RKO (cell line): Measurements from ENCODE around the gene MAN2B1.
A peak's percentile ranks its signal among the peaks of the same experiment; 100 is the strongest.

ENCODE experiments used
- DNase-seq: peaks from one replicate; pipeline ENCODE4 v3.0.0-alpha.2; 2016; ENCODE audit warnings: low spot score

Gene MAN2B1

GRCh38 chr19:12611361-12611699 lies 55.2 kb downstream of the MAN2B1 start:
- DNase-seq, result peak; percentile 82

GRCh38 chr19:12610540-12611360 lies 55.8 kb downstream of the MAN2B1 start, which contains the start of the genes ZNF490 and ZNF791:
TSS of gene ZNF490 (minus strand) at chr19:12610813. CDS start at chr19:12610680, 133 bp downstream.
TSS of gene ZNF791 (plus strand) at chr19:12610920. CDS start at chr19:12611080, 160 bp downstream.
- peak; percentile 98 for DNase-seq

DNA sequence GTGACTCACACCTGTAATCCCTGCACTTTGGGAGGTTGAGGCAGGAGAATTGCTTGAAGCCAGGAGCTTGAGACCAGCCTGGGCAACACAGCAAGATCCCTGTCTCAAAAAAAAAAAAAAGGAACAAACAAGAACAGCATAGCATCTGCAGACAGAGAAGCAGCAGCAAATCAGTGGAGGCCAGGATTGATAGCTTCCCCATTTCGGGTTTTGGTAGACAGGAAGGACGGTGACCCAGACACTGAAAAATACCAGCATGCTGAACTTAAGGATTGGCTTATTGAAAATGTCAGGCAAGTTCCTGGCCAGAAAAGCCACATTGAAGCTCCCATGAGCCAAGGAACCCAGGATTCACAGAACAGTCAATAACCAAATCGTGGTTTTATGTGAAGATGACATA lies 58.9 kb downstream of the MAN2B1 start:
- no peak for DNase-seq

- DNase-seq, result no peak
These were observed 59.7 kb downstream of the MAN2B1 start for GRCh38 chr19:12606796-12607195.

GRCh38 chr19:12603714-12604113 lies 62.8 kb downstream of the MAN2B1 start:
- DNase-seq, result no peak

GRCh38 chr19:12597594-12597993 lies 68.9 kb downstream of the MAN2B1 start:
- no peak for DNase-seq

GRCh38 chr19:12596927-12597548 lies 69.5 kb downstream of the MAN2B1 start:
- DNase-seq, result no peak
